Kidney epithelial cell (primary cell): ENCODE data around the gene ZC3H7B. TPM values are rescaled to one million over a fixed set of nuclear protein-coding genes. Genes with fewer than 3 reads are reported as not detected.
A peak's percentile ranks its signal among the peaks of the same experiment; 100 is the strongest.

Source experiments
- DNase-seq: peaks from one replicate; pipeline ENCODE4 v3.0.0-alpha.2; 2010; ENCODE audit warnings: low read depth
- H3K27me3 ChIP-seq: 2 replicates; pipeline ENCODE4 v1.6.0; 2011; ENCODE audit warnings: low read length; ENCODE audit not compliant: control insufficient read depth, insufficient read depth
- H3K36me3 ChIP-seq: 2 replicates; pipeline ENCODE4 v1.5.1; 2011; ENCODE audit warnings: low read length; ENCODE audit not compliant: control insufficient read depth, insufficient read depth
- H3K4me3 ChIP-seq: 2 replicates; pipeline ENCODE4 v1.5.1; 2011; ENCODE audit warnings: low read depth, mild to moderate bottlenecking, control low read depth, low read length
- total RNA-seq: library from RNA; depleted of rRNA; stranded (reverse); fragments of >200 nt; gene quantifications from 2 replicates; pipeline ENCODE4 v1.2.3, GENCODE V29; 2015
- TF ChIP-seq, protein P1 (sequence below): IDR thresholded peaks from 2 replicates; pipeline ENCODE4 v1.5.1; 2011; ENCODE audit warnings: mild to moderate bottlenecking, moderate library complexity, low read length, control low read depth, inconsistent platforms; ENCODE audit not compliant: insufficient read depth, poor library complexity, severe bottlenecking

ZC3H7B gene
- total RNA-seq, 1 donor from 2014 or later = 57.7 TPM

DNA sequence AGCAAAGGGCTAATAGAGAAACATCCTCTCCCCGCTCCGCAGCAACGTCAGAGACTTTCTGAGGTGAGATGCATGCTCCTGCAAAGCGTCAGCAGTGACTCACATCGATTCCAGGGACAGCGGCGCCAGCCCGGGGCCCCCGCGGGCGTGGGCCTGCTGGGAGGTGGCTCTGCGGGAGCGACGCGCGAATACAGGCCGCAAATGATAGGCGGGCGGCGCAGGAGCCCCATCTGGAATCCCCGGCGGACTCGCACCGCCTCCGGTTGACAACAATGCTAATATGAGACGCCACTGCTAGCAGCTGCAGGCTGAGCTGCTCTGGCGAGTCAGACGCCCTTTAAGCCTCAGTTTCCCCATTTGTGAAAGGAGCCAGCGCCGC, 15.9 kb upstream of the ZC3H7B start:
- peak; percentile 60 for DNase-seq
- peak overlapping the region; percentile 82 for H3K4me3 ChIP-seq
- TF ChIP-seq, protein P1, sequence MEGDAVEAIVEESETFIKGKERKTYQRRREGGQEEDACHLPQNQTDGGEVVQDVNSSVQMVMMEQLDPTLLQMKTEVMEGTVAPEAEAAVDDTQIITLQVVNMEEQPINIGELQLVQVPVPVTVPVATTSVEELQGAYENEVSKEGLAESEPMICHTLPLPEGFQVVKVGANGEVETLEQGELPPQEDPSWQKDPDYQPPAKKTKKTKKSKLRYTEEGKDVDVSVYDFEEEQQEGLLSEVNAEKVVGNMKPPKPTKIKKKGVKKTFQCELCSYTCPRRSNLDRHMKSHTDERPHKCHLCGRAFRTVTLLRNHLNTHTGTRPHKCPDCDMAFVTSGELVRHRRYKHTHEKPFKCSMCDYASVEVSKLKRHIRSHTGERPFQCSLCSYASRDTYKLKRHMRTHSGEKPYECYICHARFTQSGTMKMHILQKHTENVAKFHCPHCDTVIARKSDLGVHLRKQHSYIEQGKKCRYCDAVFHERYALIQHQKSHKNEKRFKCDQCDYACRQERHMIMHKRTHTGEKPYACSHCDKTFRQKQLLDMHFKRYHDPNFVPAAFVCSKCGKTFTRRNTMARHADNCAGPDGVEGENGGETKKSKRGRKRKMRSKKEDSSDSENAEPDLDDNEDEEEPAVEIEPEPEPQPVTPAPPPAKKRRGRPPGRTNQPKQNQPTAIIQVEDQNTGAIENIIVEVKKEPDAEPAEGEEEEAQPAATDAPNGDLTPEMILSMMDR = no peak
- H3K36me3 ChIP-seq = no peaks in the 10 kb centered on the region
- no peaks in the 10 kb centered on the region for H3K27me3 ChIP-seq

DNA sequence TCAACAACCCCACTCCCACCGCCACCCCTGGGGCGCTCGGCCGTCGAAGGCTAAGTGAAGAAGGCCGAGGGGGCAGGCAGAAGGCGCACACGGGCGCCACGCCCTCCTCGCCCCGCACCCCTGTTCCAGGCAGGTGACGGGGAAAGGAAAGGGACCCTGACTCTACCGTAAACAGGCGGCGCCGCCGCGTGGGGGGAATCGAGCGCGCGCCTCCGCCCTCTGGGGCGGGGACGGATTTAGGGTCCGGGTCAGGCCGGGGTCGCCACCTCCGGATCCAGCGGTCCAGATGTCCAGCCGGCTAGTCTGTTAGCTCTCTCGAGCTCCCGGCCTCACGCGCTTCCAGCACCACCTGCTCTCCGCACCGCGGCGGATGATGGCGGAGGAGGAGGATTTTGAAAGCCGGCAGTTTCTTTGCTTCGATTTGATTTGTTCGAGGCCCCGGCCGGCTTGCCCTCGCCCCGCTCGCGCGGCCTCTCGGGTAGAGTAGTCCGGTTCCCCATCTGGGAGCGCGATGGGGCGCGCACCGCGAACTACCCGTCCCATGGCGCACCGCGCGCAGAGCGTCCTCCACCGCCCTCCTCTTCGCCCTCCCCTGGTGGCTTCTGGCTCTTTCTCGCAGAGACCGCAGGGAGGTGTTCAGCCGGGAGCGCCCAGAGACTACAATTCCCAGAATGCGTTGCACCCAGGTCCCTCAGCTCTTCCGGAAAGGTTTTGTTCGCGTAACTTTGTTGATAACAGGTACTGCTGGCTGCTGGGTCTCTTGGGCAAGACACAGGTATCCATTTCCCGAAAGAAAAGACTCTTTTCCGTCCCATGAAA, 15.3 kb upstream of the ZC3H7B start, which contains the start of gene RANGAP1:
RANGAP1 (minus strand) TSS at position 368 of the 819 bp plus-strand sequence. CDS start 5,143 bp downstream, outside the sequence.
- Histone ChIP-seq H3K27me3 (no peaks in the 10 kb centered on the region), H3K36me3 (no peaks in the 10 kb centered on the region), H3K4me3 (peak within 1 kb of the TSS; percentile 82)
- DNase-seq = peak; percentile 92
- TF ChIP-seq, protein P1 = no peak

DNA sequence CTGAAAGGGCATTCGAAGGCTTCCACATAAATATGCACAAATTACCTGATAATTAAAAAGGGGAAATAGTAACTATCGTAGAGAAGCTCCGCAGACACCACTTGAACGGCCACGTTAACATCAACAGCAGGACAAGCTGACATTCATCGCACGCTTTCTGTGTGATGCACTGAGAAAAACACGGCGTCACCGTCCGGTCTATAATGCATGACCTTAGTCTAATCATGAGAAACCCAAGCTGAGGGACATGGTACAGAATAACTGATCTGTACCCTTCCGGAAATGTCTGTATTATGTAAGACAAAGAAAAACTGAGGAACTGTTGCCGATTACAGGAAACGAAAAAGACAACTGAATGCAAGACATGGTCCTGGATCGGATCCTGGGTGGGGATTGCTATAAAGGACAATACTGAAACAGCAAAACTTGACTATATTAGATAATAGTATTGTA, 14.7 kb upstream of the ZC3H7B start:
- Histone ChIP-seq H3K27me3 (no peaks in the 10 kb centered on the region), H3K4me3 (peak overlapping the region; percentile 54), H3K36me3 (no peaks in the 10 kb centered on the region)
- no peak for DNase-seq
- TF ChIP-seq, protein P1 = no peak

DNA sequence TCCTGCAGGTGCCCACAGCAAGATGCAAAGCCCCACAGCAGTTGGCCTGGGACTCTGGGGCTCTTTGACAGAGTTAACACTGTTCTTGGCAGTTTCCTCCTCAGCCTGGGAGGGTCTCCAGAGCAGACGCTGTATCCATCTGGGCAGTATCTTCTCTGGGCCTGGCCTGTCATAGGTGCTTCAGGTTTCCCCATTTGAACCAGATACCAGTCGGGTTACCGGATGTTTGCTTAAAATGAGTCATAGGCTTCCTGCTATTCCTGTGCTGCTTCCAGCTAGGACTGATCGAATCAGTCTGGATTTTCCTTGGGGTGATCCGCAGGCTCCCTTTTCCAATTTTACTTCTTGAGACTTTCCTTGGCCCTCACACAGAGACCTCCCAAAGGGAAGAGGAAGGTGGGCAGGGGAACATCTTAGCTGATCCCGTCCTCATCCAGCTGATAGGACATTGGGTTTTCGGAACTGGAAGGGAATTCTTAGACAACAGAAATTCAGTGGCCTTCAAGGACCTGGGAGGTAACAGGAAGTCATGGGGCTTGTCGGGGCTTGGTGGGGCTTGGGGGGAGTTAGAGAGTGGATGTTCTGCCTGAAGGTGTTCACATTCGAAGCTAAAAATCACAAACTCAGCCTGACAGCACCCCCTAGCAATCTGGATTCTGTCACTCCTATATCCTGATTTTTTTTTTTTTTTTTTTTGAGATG, 12.9 kb upstream of the ZC3H7B start:
- peak; percentile 55 for DNase-seq
- no peak overlapping the region for H3K4me3 ChIP-seq
- TF ChIP-seq, protein P1 = no peak
- H3K27me3 ChIP-seq = no peaks in the 10 kb centered on the region
- H3K36me3 ChIP-seq = no peaks in the 10 kb centered on the region

DNA sequence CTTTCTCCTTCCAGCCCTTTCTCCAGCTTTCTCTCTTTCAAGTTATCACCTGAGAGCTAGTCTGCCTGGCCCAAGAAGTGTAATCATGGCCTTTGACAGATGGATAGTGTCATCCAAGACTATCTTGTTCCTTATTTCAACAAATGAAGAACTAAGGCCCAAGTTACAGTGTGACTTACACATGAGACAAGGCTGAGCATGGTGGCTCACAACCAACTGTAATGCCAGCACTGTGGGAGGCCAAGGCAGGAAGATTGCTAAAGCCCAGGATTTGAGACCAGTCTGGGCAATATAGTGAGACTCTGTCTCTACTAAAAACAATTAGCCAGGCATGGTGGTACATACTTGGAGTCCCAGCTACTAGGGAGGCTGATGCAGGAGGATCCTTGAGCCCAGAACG, 11.7 kb upstream of the ZC3H7B start:
- H3K4me3 ChIP-seq = no peak overlapping the region
- TF ChIP-seq, protein P1 = no peak
- H3K27me3 ChIP-seq = no peaks in the 10 kb centered on the region
- DNase-seq = no peak
- no peaks in the 10 kb centered on the region for H3K36me3 ChIP-seq
